ENCODE measurements around the gene BATF3.

Gene BATF3

DNA sequence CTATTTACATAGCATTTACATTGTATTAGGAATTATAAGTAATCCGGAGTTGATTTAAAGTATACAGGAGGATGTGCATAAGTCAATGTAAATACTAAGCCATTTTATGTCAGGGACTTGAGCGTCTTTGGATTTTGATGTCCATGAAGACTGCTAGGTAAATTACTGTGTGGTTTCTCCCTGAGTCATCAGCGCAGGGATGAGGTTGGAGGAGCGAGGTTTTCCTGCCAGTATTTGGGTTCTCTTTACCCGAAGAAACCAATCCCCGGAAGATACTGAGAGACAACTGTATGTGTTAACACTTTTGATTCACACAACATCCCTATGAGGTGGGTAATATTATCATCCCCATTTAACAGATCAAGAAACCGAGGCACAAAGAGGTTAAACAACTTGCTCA is 29.3 kb downstream of the BATF3 start:
- in situ Hi-C loops (cut with HindIII; ENCODE audit: low sequenced_read_pairs): no loop called here
- no peak overlapping the region for H3K4me3 ChIP-seq (ENCODE audit: low read depth, low read length)
- TF ChIP-seq, protein P1, sequence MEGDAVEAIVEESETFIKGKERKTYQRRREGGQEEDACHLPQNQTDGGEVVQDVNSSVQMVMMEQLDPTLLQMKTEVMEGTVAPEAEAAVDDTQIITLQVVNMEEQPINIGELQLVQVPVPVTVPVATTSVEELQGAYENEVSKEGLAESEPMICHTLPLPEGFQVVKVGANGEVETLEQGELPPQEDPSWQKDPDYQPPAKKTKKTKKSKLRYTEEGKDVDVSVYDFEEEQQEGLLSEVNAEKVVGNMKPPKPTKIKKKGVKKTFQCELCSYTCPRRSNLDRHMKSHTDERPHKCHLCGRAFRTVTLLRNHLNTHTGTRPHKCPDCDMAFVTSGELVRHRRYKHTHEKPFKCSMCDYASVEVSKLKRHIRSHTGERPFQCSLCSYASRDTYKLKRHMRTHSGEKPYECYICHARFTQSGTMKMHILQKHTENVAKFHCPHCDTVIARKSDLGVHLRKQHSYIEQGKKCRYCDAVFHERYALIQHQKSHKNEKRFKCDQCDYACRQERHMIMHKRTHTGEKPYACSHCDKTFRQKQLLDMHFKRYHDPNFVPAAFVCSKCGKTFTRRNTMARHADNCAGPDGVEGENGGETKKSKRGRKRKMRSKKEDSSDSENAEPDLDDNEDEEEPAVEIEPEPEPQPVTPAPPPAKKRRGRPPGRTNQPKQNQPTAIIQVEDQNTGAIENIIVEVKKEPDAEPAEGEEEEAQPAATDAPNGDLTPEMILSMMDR (IDR thresholded peaks at IDR 0.05; ENCODE audit: low read depth, low read length): no peak
- DNase-seq (ENCODE audit: low read depth, low spot score): no peak

DNA sequence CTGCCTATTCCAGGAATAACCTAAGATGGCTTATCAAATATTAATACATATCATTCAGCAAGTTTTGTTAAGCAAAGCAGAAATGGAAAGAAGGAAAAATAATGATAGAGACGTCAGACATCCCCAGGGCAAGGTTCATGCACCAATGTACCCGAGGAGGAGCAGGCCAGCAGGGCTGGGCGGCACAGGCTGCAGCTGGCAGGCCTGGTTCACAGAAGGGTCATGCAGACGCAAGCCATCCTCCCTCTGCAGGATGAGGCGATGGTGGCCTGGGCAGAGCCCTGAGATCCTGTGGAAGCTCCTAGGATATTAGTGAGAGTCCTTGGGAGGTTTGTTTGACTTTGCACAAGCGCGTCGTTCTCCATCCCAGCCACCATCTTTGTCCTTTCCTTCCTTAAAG is 30.0 kb downstream of the BATF3 start:
- in situ Hi-C loops (cut with HindIII; ENCODE audit: low sequenced_read_pairs): no loop called here
- TF ChIP-seq, protein P1 (IDR thresholded peaks at IDR 0.05; ENCODE audit: low read depth, low read length): no peak
- no peak for DNase-seq (ENCODE audit: low read depth, low spot score)

DNA sequence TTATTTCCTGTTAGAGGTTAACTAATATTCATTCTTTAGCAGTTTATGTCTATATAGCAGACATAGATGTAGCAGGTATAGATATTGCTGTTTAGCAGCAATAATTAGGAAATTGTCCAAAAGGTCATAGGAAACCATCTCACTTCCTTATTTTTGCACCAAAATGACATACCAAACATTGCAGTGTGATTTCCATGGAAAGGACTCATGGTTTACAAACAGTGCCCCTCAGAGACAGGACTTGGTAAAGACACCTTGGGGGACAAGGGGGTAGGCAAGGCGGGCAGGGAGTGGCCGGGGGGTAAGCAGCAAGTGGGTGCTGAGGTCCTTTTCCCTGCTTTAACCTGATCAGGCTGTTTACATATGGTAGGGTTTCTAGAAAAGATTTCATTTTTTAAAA is 30.5 kb downstream of the BATF3 start:
- no peak overlapping the region for H3K4me3 ChIP-seq (ENCODE audit: low read depth, low read length)
- DNase-seq (ENCODE audit: low read depth, low spot score): no peak
- in situ Hi-C loops (cut with HindIII; ENCODE audit: low sequenced_read_pairs): no loop called here
- TF ChIP-seq, protein P1 (IDR thresholded peaks at IDR 0.05; ENCODE audit: low read depth, low read length): peak; percentile 33

More for the DNA sequence above, 30.0 kb downstream of the BATF3 start:
- no peak overlapping the region for H3K4me3 ChIP-seq (ENCODE audit: low read depth, low read length)

DNA sequence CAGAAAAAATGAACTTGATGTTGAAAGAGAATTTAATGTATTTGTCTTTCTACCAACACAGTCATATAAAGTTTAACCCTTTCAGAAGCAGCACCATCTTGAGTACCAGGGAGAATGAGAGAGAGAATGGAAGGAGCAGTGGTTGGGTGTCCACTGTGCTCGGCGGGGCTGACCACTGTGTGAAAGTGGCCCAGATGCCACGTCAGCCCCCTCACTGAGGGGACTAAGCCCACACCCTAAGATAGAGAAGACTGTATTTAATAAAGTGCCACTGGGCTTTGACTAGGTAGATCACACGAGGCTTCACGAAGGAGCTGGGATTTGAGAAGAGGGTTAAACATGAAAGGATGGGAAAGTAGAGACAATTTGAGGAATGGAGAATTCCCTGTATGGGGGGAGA is 31.2 kb downstream of the BATF3 start:
- in situ Hi-C loops (cut with HindIII; ENCODE audit: low sequenced_read_pairs): no loop called here
- no peak for DNase-seq (ENCODE audit: low read depth, low spot score)
- TF ChIP-seq, protein P1 (IDR thresholded peaks at IDR 0.05; ENCODE audit: low read depth, low read length): no peak
- H3K4me3 ChIP-seq (ENCODE audit: low read depth, low read length): no peak overlapping the region

DNA sequence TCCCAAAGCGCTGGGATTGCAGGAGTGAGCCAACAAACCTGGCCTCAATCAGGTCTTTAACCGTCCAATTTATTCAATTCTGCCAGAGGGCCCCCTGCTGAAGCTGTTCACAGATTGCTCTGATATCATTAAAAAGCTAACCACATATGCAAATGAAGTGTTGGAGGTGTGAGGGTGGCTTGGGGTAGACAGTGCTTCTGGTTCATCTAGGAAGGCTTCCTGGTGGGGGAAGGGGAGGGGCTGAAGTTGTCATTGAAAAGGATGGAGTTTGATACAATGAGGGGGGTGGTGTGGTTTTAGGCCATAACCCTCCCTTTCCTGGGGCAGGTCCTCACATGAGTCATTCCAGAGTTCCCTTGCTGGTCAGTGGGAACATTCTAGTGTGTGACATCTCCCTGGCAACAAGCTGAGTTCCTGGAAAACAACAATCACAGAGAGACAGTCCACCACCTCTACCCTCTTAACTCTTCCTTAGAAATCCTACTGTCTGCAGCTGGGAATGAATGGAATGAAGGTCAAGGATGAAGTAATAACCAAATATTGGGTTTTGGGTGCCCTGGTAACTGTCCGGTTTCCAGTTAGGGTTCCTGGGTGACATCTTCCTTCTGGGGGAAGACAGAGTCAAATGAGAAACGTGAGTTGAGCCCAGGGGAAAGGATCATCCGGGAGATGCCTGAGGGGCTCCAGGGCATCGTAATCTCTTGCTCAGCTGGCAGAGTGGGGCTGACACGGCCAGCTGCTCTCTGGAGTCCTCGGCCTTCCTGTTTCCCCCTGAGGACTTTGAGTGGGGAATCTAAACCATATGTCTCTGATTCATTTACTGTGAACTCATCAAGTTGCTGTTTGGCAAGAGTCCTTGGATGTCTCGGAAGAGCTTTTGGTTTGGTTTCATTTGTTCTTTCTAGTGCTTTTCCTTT is 32.2 kb downstream of the BATF3 start:
- in situ Hi-C loops (cut with HindIII; ENCODE audit: low sequenced_read_pairs): no loop called here
- no peak overlapping the region for H3K4me3 ChIP-seq (ENCODE audit: low read depth, low read length)
- TF ChIP-seq, protein P1 (IDR thresholded peaks at IDR 0.05; ENCODE audit: low read depth, low read length): no peak
- peak; percentile 95 for DNase-seq (ENCODE audit: low read depth, low spot score)

DNA sequence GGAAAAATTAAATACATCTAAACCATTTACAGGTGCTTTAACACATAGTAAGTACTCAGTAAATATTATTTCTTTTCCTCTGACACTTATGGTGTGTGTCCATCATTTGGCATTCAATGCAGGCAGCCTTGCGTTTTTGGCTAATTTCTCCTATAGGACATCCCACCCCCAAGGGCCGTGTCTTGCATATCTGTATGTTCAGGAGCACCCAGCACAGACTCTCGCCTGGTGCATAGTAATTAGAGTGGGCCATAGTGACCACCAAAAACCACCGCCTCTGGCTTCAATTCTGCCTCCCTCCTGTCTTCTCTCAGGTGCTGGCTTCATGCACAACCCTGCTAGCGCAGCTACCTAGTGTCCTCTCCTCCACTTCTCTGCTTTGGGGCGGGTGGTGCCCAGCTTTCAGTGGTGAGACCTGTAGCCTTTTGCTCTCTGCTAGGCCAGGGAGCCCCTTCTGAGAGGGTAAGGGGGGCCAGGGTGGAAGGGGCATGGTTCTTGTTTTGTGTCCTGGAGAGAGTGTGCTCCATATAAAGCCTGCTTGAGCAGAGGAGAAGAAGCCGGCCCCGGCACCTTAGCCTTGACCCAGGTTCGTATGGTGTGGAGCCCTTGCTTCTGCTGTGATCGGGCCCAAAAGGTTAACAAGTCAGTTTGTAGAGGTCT is 33.4 kb downstream of the BATF3 start:
- TF ChIP-seq, protein P1 (IDR thresholded peaks at IDR 0.05; ENCODE audit: low read depth, low read length): no peak
- no peak overlapping the region for H3K4me3 ChIP-seq (ENCODE audit: low read depth, low read length)
- no peak for DNase-seq (ENCODE audit: low read depth, low spot score)
- in situ Hi-C loops (cut with HindIII; ENCODE audit: low sequenced_read_pairs): no loop called here

All from astrocyte of the spinal cord (primary cell).